DOHH2 (cell line): ENCODE data around the gene HIVEP3.

ENCODE experiments used
- EZH2phosphoT487 ChIP-seq: fragments of 200-600 bp; sonication (generic); IDR thresholded peaks from 2 replicates; pipeline ENCODE4 v1.6.1; 2017; ENCODE audit warnings: borderline replicate concordance, mild to moderate bottlenecking, antibody characterized with exemption, low read length, moderate library complexity, mixed read lengths
- TF ChIP-seq, protein P1 (sequence below): fragments of 200-600 bp; sonication (generic); IDR thresholded peaks from one replicate; pipeline ENCODE4 v1.5.1; 2014; ENCODE audit warnings: antibody characterized with exemption, mild to moderate bottlenecking, low read depth, low read length; ENCODE audit not compliant: poor library complexity, severe bottlenecking

DNA sequence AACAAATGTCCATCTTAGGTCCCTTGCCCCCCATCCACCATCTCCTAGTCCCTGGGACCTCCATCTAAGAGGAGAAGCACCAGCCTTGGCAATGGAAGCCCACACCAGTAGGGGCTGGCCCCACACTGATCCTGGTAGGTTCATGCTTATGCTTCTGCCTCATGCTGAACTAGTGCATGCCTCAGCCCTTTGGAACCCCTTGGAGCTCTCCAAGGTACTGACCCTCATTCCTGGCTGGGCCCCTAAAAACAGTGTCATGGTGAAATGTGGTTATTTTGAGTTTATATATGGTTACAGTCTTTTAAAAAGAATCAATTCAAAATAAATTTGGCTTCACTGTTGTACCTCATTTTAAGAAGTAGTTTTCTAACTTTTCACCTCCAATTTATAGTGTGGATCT, 108.3 kb downstream of the HIVEP3 start:
- TF ChIP-seq, protein P1, sequence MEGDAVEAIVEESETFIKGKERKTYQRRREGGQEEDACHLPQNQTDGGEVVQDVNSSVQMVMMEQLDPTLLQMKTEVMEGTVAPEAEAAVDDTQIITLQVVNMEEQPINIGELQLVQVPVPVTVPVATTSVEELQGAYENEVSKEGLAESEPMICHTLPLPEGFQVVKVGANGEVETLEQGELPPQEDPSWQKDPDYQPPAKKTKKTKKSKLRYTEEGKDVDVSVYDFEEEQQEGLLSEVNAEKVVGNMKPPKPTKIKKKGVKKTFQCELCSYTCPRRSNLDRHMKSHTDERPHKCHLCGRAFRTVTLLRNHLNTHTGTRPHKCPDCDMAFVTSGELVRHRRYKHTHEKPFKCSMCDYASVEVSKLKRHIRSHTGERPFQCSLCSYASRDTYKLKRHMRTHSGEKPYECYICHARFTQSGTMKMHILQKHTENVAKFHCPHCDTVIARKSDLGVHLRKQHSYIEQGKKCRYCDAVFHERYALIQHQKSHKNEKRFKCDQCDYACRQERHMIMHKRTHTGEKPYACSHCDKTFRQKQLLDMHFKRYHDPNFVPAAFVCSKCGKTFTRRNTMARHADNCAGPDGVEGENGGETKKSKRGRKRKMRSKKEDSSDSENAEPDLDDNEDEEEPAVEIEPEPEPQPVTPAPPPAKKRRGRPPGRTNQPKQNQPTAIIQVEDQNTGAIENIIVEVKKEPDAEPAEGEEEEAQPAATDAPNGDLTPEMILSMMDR = no peak
- TF ChIP-seq EZH2phosphoT487 = no peak
